SK-N-SH treated with all-trans-retinoic acid at 6 μM for 48 hours (cell line): Measurements from ENCODE around the gene CLN5.

Experiments
- ISL1 ChIP-seq: fragments of 250-450 bp; sonication (Bioruptor Pico); IDR thresholded peaks from 2 replicates; pipeline ENCODE4 v2.1.2; 2022; ENCODE audit warnings: mild to moderate bottlenecking, moderate library complexity
- ZNF565 ChIP-seq: fragments of 450-650 bp; formaldehyde crosslinking; conservative IDR thresholded peaks from 2 replicates; pipeline ENCODE4 v1.5.0; 2020; ENCODE audit warnings: low read depth, mild to moderate bottlenecking, moderate library complexity
- TF ChIP-seq, protein P1 (sequence below): fragments of 250-450 bp; sonication (Bioruptor Pico); IDR thresholded peaks from 2 replicates; pipeline ENCODE4 v1.8.0; 2021; ENCODE audit warnings: low read depth, mild to moderate bottlenecking, moderate library complexity, borderline replicate concordance

DNA sequence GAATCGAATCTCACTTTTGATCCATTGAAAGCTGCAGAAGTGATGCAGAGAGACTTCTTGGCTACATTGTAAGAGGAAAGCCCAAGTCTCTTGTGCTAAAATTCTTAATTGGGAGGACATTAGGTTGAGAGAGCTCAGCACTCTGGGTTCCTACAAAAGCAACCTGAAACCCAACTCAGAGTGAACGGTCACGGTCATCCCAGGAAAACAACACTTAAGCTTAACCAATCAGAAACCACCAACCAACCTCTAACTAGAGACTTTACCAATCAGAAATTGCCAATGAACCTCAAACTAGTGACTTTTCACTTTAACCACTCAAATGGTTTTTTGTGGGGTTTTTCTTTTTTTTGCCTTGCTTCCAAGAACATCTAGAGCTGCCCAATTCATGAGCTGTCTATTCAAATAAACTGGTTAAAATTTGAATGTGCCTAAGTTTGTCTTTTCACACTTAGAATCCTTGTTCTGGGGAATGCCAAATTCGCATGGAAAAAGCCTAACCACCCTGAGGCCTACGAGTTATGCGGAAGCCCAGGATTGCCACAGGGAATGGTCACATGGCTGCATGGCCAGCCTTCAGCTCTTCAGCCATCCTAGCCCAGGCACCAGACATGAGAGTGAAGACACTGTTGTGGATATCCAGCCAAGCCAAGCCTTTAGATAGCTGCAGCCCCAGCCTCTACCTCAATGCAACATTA lies 17.8 kb upstream of the CLN5 start:
- TF ChIP-seq, protein P1, sequence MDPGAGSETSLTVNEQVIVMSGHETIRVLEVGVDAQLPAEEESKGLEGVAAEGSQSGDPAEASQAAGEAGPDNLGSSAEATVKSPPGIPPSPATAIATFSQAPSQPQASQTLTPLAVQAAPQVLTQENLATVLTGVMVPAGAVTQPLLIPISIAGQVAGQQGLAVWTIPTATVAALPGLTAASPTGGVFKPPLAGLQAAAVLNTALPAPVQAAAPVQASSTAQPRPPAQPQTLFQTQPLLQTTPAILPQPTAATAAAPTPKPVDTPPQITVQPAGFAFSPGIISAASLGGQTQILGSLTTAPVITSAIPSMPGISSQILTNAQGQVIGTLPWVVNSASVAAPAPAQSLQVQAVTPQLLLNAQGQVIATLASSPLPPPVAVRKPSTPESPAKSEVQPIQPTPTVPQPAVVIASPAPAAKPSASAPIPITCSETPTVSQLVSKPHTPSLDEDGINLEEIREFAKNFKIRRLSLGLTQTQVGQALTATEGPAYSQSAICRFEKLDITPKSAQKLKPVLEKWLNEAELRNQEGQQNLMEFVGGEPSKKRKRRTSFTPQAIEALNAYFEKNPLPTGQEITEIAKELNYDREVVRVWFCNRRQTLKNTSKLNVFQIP (CRISPR knock-in tag): no peak
- TF ChIP-seq ZNF565 (CRISPR knock-in tag): no peak
- TF ChIP-seq ISL1 (CRISPR knock-in tag): no peak
